ENCODE data around the gene AXIN2. TPM values are rescaled to one million over a fixed set of nuclear protein-coding genes. Genes with fewer than 3 reads are reported as not detected.

AXIN2 gene
- total RNA-seq, 2 donors from 2014 or later: 8.7 to 29.8 TPM

- Histone ChIP-seq H3K4me3 (peak overlapping the region; percentile 81 to 82), H3K36me3 (peaks cover 8% of the 10 kb centered on the region), H3K4me1 (peaks cover 0 to 6% of the 10 kb centered on the region in 2 donors), H3K27ac (no peak overlapping the region), H3K9me3 (no peaks in the 10 kb centered on the region), H3K27me3 (no peaks in the 10 kb centered on the region)
- no peak for DNase-seq (ENCODE audit: low spot score)
- TF ChIP-seq CTCF (IDR thresholded peaks at IDR 0.05): no peak
These were observed 3.2 kb downstream of the AXIN2 start for GRCh38 chr17:65558311-65558682.

- Histone ChIP-seq H3K27ac (no peak overlapping the region), H3K9me3 (no peaks in the 10 kb centered on the region), H3K4me3 (peak overlapping the region; percentile 81 to 82), H3K4me1 (peaks cover 0 to 6% of the 10 kb centered on the region in 2 donors), H3K27me3 (no peaks in the 10 kb centered on the region), H3K36me3 (peaks cover 8% of the 10 kb centered on the region)
- no peak for TF ChIP-seq CTCF (IDR thresholded peaks at IDR 0.05)
- no peak for DNase-seq (ENCODE audit: low spot score)
These were observed 3.8 kb downstream of the AXIN2 start for GRCh38 chr17:65557349-65558310.

GRCh38 chr17:65556910-65557348, 4.5 kb downstream of the AXIN2 start:
- TF ChIP-seq CTCF (IDR thresholded peaks at IDR 0.05): no peak
- DNase-seq (ENCODE audit: low spot score): no peak
- H3K4me3 ChIP-seq: peak overlapping the region; percentile 81 to 82
- peaks cover 0 to 3% of the 10 kb centered on the region in 2 donors for H3K4me1 ChIP-seq
- no peaks in the 10 kb centered on the region for H3K27me3 ChIP-seq
- no peaks in the 10 kb centered on the region for H3K9me3 ChIP-seq
- H3K27ac ChIP-seq: no peak overlapping the region
- H3K36me3 ChIP-seq: peaks cover 8% of the 10 kb centered on the region

- no peak overlapping the region for H3K27ac ChIP-seq
- H3K4me1 ChIP-seq: no peaks in the 10 kb centered on the region
- peak overlapping the region; percentile 81 to 82 for H3K4me3 ChIP-seq
- TF ChIP-seq CTCF (IDR thresholded peaks at IDR 0.05): peak; percentile 79 to 81
- no peaks in the 10 kb centered on the region for H3K9me3 ChIP-seq
- no peaks in the 10 kb centered on the region for H3K27me3 ChIP-seq
- DNase-seq (ENCODE audit: low spot score): peak; percentile 80
- peaks cover 8% of the 10 kb centered on the region for H3K36me3 ChIP-seq
These were observed 5.2 kb downstream of the AXIN2 start for GRCh38 chr17:65556014-65556909.

GRCh38 chr17:65554553-65555223, 6.8 kb downstream of the AXIN2 start:
- H3K27me3 ChIP-seq: no peaks in the 10 kb centered on the region
- H3K36me3 ChIP-seq: peaks cover 8% of the 10 kb centered on the region
- TF ChIP-seq CTCF (IDR thresholded peaks at IDR 0.05): peak in 1 of 2 donors; percentile 33
- peak overlapping the region; percentile 5 to 16 for H3K4me3 ChIP-seq
- H3K27ac ChIP-seq: no peak overlapping the region
- no peaks in the 10 kb centered on the region for H3K9me3 ChIP-seq
- no peaks in the 10 kb centered on the region for H3K4me1 ChIP-seq
- DNase-seq (ENCODE audit: low spot score): peak; percentile 68

Measured in right atrium auricular region (tissue), 2 donors.